Measurements from ENCODE around the gene MFSD2B.
"Not testable (repeated sequence)": the region's sequence is repeated elsewhere in the genome, so short reads cannot be mapped to it uniquely, and the experiment has no call there.

- not testable (repeated sequence) for TF ChIP-seq CTCF (IDR thresholded peaks at IDR 0.05; ENCODE audit: low read depth, low read length); EZH2phosphoT487 (IDR thresholded peaks at IDR 0.05; ENCODE audit: low read depth)
Measured at GRCh38 chr2:24043133-24043532, 33.2 kb downstream of the MFSD2B start.

All from OCI-LY3 (cell line).